Calu3 (cell line): ENCODE results near the gene TRIM32. TPM values are rescaled to one million over a fixed set of nuclear protein-coding genes. Genes with fewer than 3 reads are reported as not detected.
"Not testable (repeated sequence)": the region's sequence is repeated elsewhere in the genome, so short reads cannot be mapped to it uniquely, and the experiment has no call there.

ENCODE experiments used
- BruUV-seq: library from RNA; stranded (reverse); fragments of 400-500 nt; replicated peaks from 2 replicates; lab custom pipeline; 2021; lab: Mats Ljungman, UMichigan
- CTCF ChIA-PET: fragments of 300-600 bp; sonication (Branson Sonifier 250); formaldehyde crosslinking; loops from one replicate; lab custom pipeline; 2022; ENCODE audit warnings: antibody characterized with exemption; lab: Charles Lee
- DNase-seq: peaks from one replicate; pipeline ENCODE4 v3.0.0; 2022
- H3K27ac Mint-ChIP-seq: one replicate; pipeline ENCODE4 v1.8.0; 2022; ENCODE audit warnings: mixed read lengths; ENCODE audit not compliant: unreplicated experiment
- H3K27me3 Mint-ChIP-seq: one replicate; pipeline ENCODE4 v1.8.0; 2022; ENCODE audit warnings: mixed read lengths; ENCODE audit not compliant: unreplicated experiment
- H3K36me3 Mint-ChIP-seq: one replicate; pipeline ENCODE4 v1.8.0; 2022; ENCODE audit warnings: mild to moderate bottlenecking, moderate library complexity, mixed read lengths; ENCODE audit not compliant: insufficient read depth, unreplicated experiment
- H3K4me1 Mint-ChIP-seq: one replicate; pipeline ENCODE4 v1.8.0; 2022; ENCODE audit warnings: mild to moderate bottlenecking, low read depth, mixed read lengths; ENCODE audit not compliant: unreplicated experiment
- H3K4me3 Mint-ChIP-seq: one replicate; pipeline ENCODE4 v1.8.0; 2022; ENCODE audit warnings: mild to moderate bottlenecking, low read depth, moderate library complexity, mixed read lengths; ENCODE audit not compliant: unreplicated experiment
- H3K9me3 Mint-ChIP-seq: one replicate; pipeline ENCODE4 v1.8.0; 2022; ENCODE audit warnings: low read depth, mixed read lengths; ENCODE audit not compliant: unreplicated experiment
- CTCF ChIP-seq: fragments of 200-600 bp; IDR thresholded peaks from one replicate; pipeline ENCODE4 v1.8.0; 2022; ENCODE audit warnings: antibody characterized with exemption; ENCODE audit not compliant: unreplicated experiment
- intact Hi-C: fragments of 100-400 bp; cut with micrococcal nuclease; formaldehyde crosslinking; loops from one replicate; pipeline ENCODE4 v1.10.0; 2022; ENCODE audit not compliant: unreplicated experiment
- total RNA-seq: library from RNA; stranded (reverse); gene quantifications from 2 replicates; pipeline ENCODE4 v1.2.3, GENCODE V29; 2022

The TRIM32 gene
- total RNA-seq, 1 experiment from 2014 or later: 9.3 TPM

DNA sequence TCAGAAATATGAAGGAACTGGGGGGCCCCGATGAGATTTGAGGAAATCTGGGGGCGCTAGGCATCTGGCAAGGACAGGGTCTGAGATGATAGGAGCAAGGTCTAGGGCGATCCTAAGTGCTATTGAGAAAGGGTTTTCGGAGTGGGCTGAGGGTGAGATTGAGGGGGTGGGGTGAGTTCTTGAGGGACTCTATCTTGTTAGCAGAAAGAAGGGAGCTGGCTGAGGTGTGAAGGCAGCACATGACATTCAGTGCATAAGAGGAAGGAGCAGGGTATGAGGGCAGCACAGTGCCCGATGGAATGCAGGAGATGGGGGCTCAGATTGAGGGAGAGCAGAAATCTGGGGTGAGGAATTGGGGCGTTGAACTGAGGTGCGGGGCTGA lies 640 bp downstream of the TRIM32 start:
- CTCF ChIA-PET: no interaction called here

GRCh38 chr9:116688806-116689485 lies 1.8 kb downstream of the TRIM32 start:
- H3K36me3 Mint-ChIP-seq: peaks cover 12% of the 10 kb centered on the region
- H3K27me3 Mint-ChIP-seq: peaks cover 16% of the 10 kb centered on the region
- intact Hi-C loops: no loop called here
- peaks cover 12% of the 10 kb centered on the region for H3K4me1 Mint-ChIP-seq
- BruUV-seq: no TSS peak
- no peak for DNase-seq
- H3K9me3 Mint-ChIP-seq: no peaks in the 10 kb centered on the region
- no peak overlapping the region for H3K27ac Mint-ChIP-seq
- no peak overlapping the region for H3K4me3 Mint-ChIP-seq
- TF ChIP-seq CTCF: no peak
- CTCF ChIA-PET: no interaction called here

More for the DNA sequence above, 640 bp downstream of the TRIM32 start:
- no TSS peak for BruUV-seq
- Mint-ChIP-seq H3K27ac (peak overlapping the region; percentile 35), H3K27me3 (peaks cover 16% of the 10 kb centered on the region), H3K4me3 (peak overlapping the region; percentile 69), H3K36me3 (peaks cover 12% of the 10 kb centered on the region), H3K4me1 (peaks cover 12% of the 10 kb centered on the region), H3K9me3 (no peaks in the 10 kb centered on the region)
- intact Hi-C loops: no loop called here
- no peak for TF ChIP-seq CTCF
- no peak for DNase-seq

- CTCF ChIA-PET: no interaction called here
- no peak for DNase-seq
- peaks cover 16% of the 10 kb centered on the region for H3K27me3 Mint-ChIP-seq
- H3K4me3 Mint-ChIP-seq: no peak overlapping the region
- TF ChIP-seq CTCF: no peak
- peaks cover 12% of the 10 kb centered on the region for H3K36me3 Mint-ChIP-seq
- intact Hi-C loops: no loop called here
- no peaks in the 10 kb centered on the region for H3K9me3 Mint-ChIP-seq
- H3K27ac Mint-ChIP-seq: no peak overlapping the region
- no TSS peak for BruUV-seq
- peaks cover 12% of the 10 kb centered on the region for H3K4me1 Mint-ChIP-seq
Measured at GRCh38 chr9:116689486-116690032, 2.5 kb downstream of the TRIM32 start.

- DNase-seq, BruUV-seq, CTCF ChIA-PET, H3K27ac Mint-ChIP-seq, intact Hi-C loops, H3K9me3 Mint-ChIP-seq, H3K4me3 Mint-ChIP-seq: not testable (repeated sequence)
- peaks cover 12% of the 10 kb centered on the region for H3K4me1 Mint-ChIP-seq
- peaks cover 12% of the 10 kb centered on the region for H3K36me3 Mint-ChIP-seq
- peaks cover 16% of the 10 kb centered on the region for H3K27me3 Mint-ChIP-seq
Measured at GRCh38 chr9:116690805-116691204, 3.7 kb downstream of the TRIM32 start.

- TF ChIP-seq CTCF: no peak
- H3K9me3 Mint-ChIP-seq: peaks cover 3% of the 10 kb centered on the region
- H3K27ac Mint-ChIP-seq: no peak overlapping the region
- H3K27me3 Mint-ChIP-seq: peaks cover 16% of the 10 kb centered on the region
- H3K36me3 Mint-ChIP-seq: peaks cover 12% of the 10 kb centered on the region
- H3K4me1 Mint-ChIP-seq: peaks cover 12% of the 10 kb centered on the region
- no peak overlapping the region for H3K4me3 Mint-ChIP-seq
- DNase-seq: no peak
- BruUV-seq: no TSS peak
- CTCF ChIA-PET: no interaction called here
- intact Hi-C loops: no loop called here
Measured at GRCh38 chr9:116691607-116692006, 4.5 kb downstream of the TRIM32 start.
